IMR-90 (cell line): Measurements from ENCODE around the gene HADH. TPM values are rescaled to one million over a fixed set of nuclear protein-coding genes. Genes with fewer than 3 reads are reported as not detected.

Experiments used
- ATAC-seq: fragments of 200-7000 bp; cut with Tn5 transposase; 2 replicates; pipeline ENCODE4 v1.9.1; 2020; ENCODE audit warnings: low read depth, mild to moderate bottlenecking, moderate library complexity
- BruUV-seq: library from RNA; stranded (reverse); fragments of 400-500 nt; replicated peaks from 2 replicates; lab custom pipeline; 2021; lab: Mats Ljungman, UMichigan
- CTCF ChIA-PET: fragments of 300-600 bp; formaldehyde crosslinking; extraction: SDS; loops from one replicate; lab custom pipeline; 2021; ENCODE audit warnings: antibody characterized with exemption; lab: Yijun Ruan, JAX
- POLR2A ChIA-PET: fragments of 300-600 bp; sonication (Branson Sonifier 250); formaldehyde crosslinking; loops from one replicate; lab custom pipeline; 2022; ENCODE audit warnings: antibody characterized with exemption; ENCODE audit not compliant: unreplicated experiment; lab: Charles Lee
- DNase-seq: peaks from one replicate; pipeline ENCODE4 v3.0.0; 2013
- H2AFZ ChIP-seq: replicated peaks from 2 replicates; pipeline ENCODE3; 2013; ENCODE audit warnings: low read length, mild to moderate bottlenecking; ENCODE audit not compliant: poor library complexity
- H2AK5ac ChIP-seq: 2 replicates; pipeline ENCODE4 v1.6.1; 2013; ENCODE audit warnings: low read depth, low read length, inconsistent platforms
- H2AK9ac ChIP-seq: replicated peaks from 2 replicates; pipeline ENCODE3; 2013; ENCODE audit warnings: mild to moderate bottlenecking, low read depth, low read length, moderate library complexity; ENCODE audit not compliant: poor library complexity
- H2BK120ac ChIP-seq: 2 replicates; pipeline ENCODE4 v1.6.1; 2013; ENCODE audit warnings: low read depth, low read length, inconsistent platforms
- H2BK15ac ChIP-seq: 3 replicates; pipeline ENCODE4 v1.6.1; 2013; ENCODE audit warnings: low read depth, low read length, inconsistent platforms
- H2BK20ac ChIP-seq: 2 replicates; pipeline ENCODE4 v1.6.1; 2013; ENCODE audit warnings: low read depth, mild to moderate bottlenecking, inconsistent platforms, low read length, moderate library complexity
- H2BK5ac ChIP-seq: 2 replicates; pipeline ENCODE4 v1.6.1; 2013; ENCODE audit warnings: mild to moderate bottlenecking, low read depth, low read length, inconsistent platforms; ENCODE audit not compliant: poor library complexity, severe bottlenecking
- H3K14ac ChIP-seq: replicated peaks from 2 replicates; pipeline ENCODE4 v1.6.1; 2013; ENCODE audit warnings: low read depth, low read length, inconsistent platforms
- H3K18ac ChIP-seq: 2 replicates; pipeline ENCODE4 v1.6.1; 2013; ENCODE audit warnings: low read depth, low read length, control low read depth
- H3K23ac ChIP-seq: 2 replicates; pipeline ENCODE4 v1.6.1; 2013; ENCODE audit warnings: low read depth, low read length, inconsistent platforms
- H3K27ac ChIP-seq: 2 replicates; pipeline ENCODE4 v1.5.1; 2013; ENCODE audit warnings: mild to moderate bottlenecking, control low read depth, low read length; ENCODE audit not compliant: insufficient read depth
- H3K27me3 ChIP-seq: 2 replicates; pipeline ENCODE4 v1.6.1; 2013; ENCODE audit warnings: low read length; ENCODE audit not compliant: control insufficient read depth, insufficient read depth
- H3K36me3 ChIP-seq: 2 replicates; pipeline ENCODE4 v1.6.1; 2013; ENCODE audit warnings: low read length, mixed read lengths; ENCODE audit not compliant: control insufficient read depth, insufficient read depth
- H3K4ac ChIP-seq: 2 replicates; pipeline ENCODE4 v1.6.1; 2013; ENCODE audit warnings: low read depth, low read length, inconsistent platforms
- H3K4me1 ChIP-seq: 2 replicates; pipeline ENCODE4 v1.6.1; 2013; ENCODE audit warnings: low read length, mixed read lengths; ENCODE audit not compliant: control insufficient read depth, insufficient read depth
- H3K4me2 ChIP-seq: 2 replicates; pipeline ENCODE4 v1.6.1; 2013; ENCODE audit warnings: low read depth, mild to moderate bottlenecking, control low read depth, low read length, moderate library complexity
- H3K4me3 ChIP-seq: 2 replicates; pipeline ENCODE4 v1.5.1; 2013; ENCODE audit warnings: low read depth, mild to moderate bottlenecking, control low read depth, low read length, moderate library complexity; ENCODE audit not compliant: insufficient read depth
- H3K56ac ChIP-seq: 2 replicates; pipeline ENCODE4 v1.6.1; 2013; ENCODE audit warnings: low read length, inconsistent platforms; ENCODE audit not compliant: insufficient read depth; ENCODE audit errors: extremely low read depth
- H3K79me1 ChIP-seq, 2 experiments: 2 replicates each; pipeline ENCODE4 v1.6.1; 2013; ENCODE audit warnings: low read length in 2 of 2, inconsistent platforms in 1 of 2, low read depth in 1 of 2
- H3K9ac ChIP-seq: 2 replicates; pipeline ENCODE4 v1.6.1; 2013; ENCODE audit warnings: low read depth, low read length, control low read depth
- H3K9me1 ChIP-seq: 2 replicates; pipeline ENCODE4 v1.6.1; 2013; ENCODE audit warnings: low read length, inconsistent platforms; ENCODE audit not compliant: insufficient read depth
- H3K9me3 ChIP-seq: 2 replicates; pipeline ENCODE4 v1.6.1; 2013; ENCODE audit warnings: low read length; ENCODE audit not compliant: control insufficient read depth, insufficient read depth
- H4K20me1 ChIP-seq: 2 replicates; pipeline ENCODE4 v1.6.1; 2013; ENCODE audit warnings: low read length, inconsistent platforms; ENCODE audit not compliant: insufficient read depth
- H4K5ac ChIP-seq: 2 replicates; pipeline ENCODE4 v1.6.1; 2013; ENCODE audit warnings: mild to moderate bottlenecking, low read depth, low read length, control low read depth
- H4K8ac ChIP-seq, 2 experiments: 2 replicates each; pipeline ENCODE4 v1.6.1; 2013; ENCODE audit warnings: low read depth in 2 of 2, low read length in 2 of 2, control low read depth in 1 of 2, inconsistent platforms in 1 of 2
- H4K91ac ChIP-seq: 2 replicates; pipeline ENCODE4 v1.6.1; 2013; ENCODE audit warnings: low read depth, low read length, inconsistent platforms; ENCODE audit not compliant: insufficient read depth
- BHLHE40 ChIP-seq: fragments of 150-350 bp; IDR thresholded peaks from 2 replicates; pipeline ENCODE4 v1.6.1; 2016; ENCODE audit warnings: mild to moderate bottlenecking, low read depth, low read length
- CHD1 ChIP-seq: IDR thresholded peaks from 2 replicates; pipeline ENCODE4 v1.6.1; 2012; ENCODE audit warnings: low read depth, low read length, improper control_type of control experiment
- FOS ChIP-seq: fragments of 150-350 bp; IDR thresholded peaks from 2 replicates; pipeline ENCODE4 v1.6.1; 2016; ENCODE audit warnings: low read depth, low read length
- MAFK ChIP-seq: IDR thresholded peaks from 2 replicates; pipeline ENCODE4 v1.6.1; 2012; ENCODE audit warnings: low read depth, low read length, improper control_type of control experiment
- MXI1 ChIP-seq: IDR thresholded peaks from 2 replicates; pipeline ENCODE4 v1.6.1; 2012; ENCODE audit warnings: low read depth, mild to moderate bottlenecking, low read length, moderate library complexity, borderline replicate concordance
- NFE2L2 ChIP-seq: fragments of 150-350 bp; IDR thresholded peaks from 2 replicates; pipeline ENCODE4 v1.6.1; 2016; ENCODE audit warnings: low read depth, mild to moderate bottlenecking, low read length
- POLR2A ChIP-seq: IDR thresholded peaks from 2 replicates; pipeline ENCODE4 v1.6.1; 2012; ENCODE audit warnings: mild to moderate bottlenecking, low read depth, low read length
- RCOR1 ChIP-seq: IDR thresholded peaks from 2 replicates; pipeline ENCODE4 v1.6.1; 2012; ENCODE audit warnings: mild to moderate bottlenecking, low read length, improper control_type of control experiment; ENCODE audit not compliant: insufficient replicate concordance
- RFX5 ChIP-seq: IDR thresholded peaks from 2 replicates; pipeline ENCODE4 v1.8.0; 2012; ENCODE audit warnings: low read depth, mild to moderate bottlenecking, low read length, moderate library complexity
- SMC3 ChIP-seq: fragments of 150-350 bp; IDR thresholded peaks from 2 replicates; pipeline ENCODE4 v1.6.1; 2016; ENCODE audit warnings: low read depth, mild to moderate bottlenecking, antibody characterized with exemption, low read length, moderate library complexity
- WGBS, 2 experiments: methylation state at CpG; one replicate each; pipeline versions ENCODE4 v1.1.5 to v1.1.7; 2013; ENCODE audit warnings: missing lambda C conversion rate in 2 of 2; ENCODE audit not compliant: insufficient read length in 1 of 2; ENCODE audit errors: extremely low coverage in 2 of 2; 5-methylcytosine and 5-hydroxymethylcytosine counted together
- dilution Hi-C: fragments of 300-500 bp; cut with HindIII; formaldehyde crosslinking; loops from one replicate; pipeline ENCODE4 v1.14.3; 2018; ENCODE audit warnings: low sequenced_read_pairs; ENCODE audit not compliant: unreplicated experiment
- in situ Hi-C: fragments of 300-500 bp; cut with MboI; formaldehyde crosslinking; loops from 3 replicates; pipeline ENCODE4 v1.14.3; 2019; ENCODE audit warnings: low sequenced_read_pairs, inconsistent platforms, mixed read lengths
- intact Hi-C: fragments of 100-400 bp; cut with micrococcal nuclease; formaldehyde crosslinking; loops from 2 replicates; pipeline ENCODE4 v1.10.0; 2022
- polyA plus RNA-seq, 3 experiments: library from polyadenylated mRNA; depleted of rRNA; stranded (reverse); fragments of >200 nt; gene quantifications; 2 replicates each; pipeline ENCODE4 v1.2.3, GENCODE V29; 2012; ENCODE audit warnings: low replicate concordance in 1 of 3
- total RNA-seq: library from RNA; depleted of rRNA; stranded (reverse); fragments of >200 nt; gene quantifications from 2 replicates; pipeline ENCODE4 v1.2.3, GENCODE V29; 2012
- TF ChIP-seq, protein P1 (sequence below): conservative IDR thresholded peaks from 2 replicates; pipeline ENCODE4 v1.5.1; 2012; ENCODE audit warnings: mild to moderate bottlenecking, low read depth, low read length, improper control_type of control experiment
- TF ChIP-seq, protein P2 (sequence below): fragments of 150-350 bp; IDR thresholded peaks from 2 replicates; pipeline ENCODE4 v1.6.1; 2017; ENCODE audit warnings: mild to moderate bottlenecking, antibody characterized with exemption, low read length, low read depth
- TF ChIP-seq, protein P3 (sequence below): fragments of 150-350 bp; IDR thresholded peaks from 2 replicates; pipeline ENCODE4 v1.6.1; 2016; ENCODE audit warnings: low read depth, mild to moderate bottlenecking, low read length, moderate library complexity, borderline replicate concordance

The HADH gene
- total and polyA plus RNA-seq, 2 of the 4 experiments (the other 2 are of a cell fraction), result 6.8 to 22.6 TPM

DNA sequence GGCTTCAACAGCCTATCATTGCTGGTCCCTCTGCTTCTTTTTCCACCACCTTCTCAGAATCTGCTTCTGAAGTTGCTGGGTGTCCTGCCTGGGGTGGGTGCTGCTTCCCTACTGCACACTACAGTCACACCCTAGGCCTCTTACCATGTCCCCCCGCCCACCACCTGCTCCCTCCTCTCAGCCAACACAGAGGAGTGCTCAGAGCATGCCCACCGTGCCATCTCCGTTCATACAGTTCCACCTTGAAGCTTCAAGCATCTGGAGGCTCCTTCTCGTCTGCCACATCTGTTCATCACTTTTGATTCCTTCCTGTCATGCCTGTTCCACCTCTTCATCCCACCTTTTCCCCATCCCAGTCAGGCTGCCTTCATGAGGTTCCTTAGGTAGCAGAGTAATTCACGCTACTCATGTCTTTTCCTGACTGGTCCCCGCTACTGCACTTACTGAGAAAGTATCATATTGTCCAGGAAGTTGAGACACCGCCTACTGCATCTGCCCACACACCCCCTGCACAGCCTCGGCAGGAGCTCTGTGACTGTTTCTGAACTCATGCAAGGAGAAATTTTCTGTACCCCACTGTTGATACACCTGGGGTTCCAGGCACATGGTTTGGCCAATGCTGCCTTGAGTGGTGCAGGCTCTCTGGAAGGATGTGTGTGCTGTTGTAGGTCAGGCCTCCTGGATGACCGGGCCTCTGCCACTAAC lies 39.5 kb downstream of the HADH start:
- no peaks in the 10 kb centered on the region for H3K79me1 ChIP-seq
- BruUV-seq, result no TSS peak
- H3K4me3 ChIP-seq, result no peak overlapping the region
- H3K4me2 ChIP-seq, result no peak overlapping the region
- dilution Hi-C loops, result no loop called here
- no peak overlapping the region for H3K18ac ChIP-seq
- no peak overlapping the region for H3K4ac ChIP-seq
- no peak overlapping the region for H3K27ac ChIP-seq
- H3K27me3 ChIP-seq, result no peaks in the 10 kb centered on the region
- H3K9me1 ChIP-seq, result no peaks in the 10 kb centered on the region
- H3K14ac ChIP-seq, result no peak overlapping the region
- WGBS, 2 experiments, result 95% methylated on average over 5 of the region's 9 CpGs; no CpG with 5 or more reads in 1 of the 2 experiments
- H2AK9ac ChIP-seq, result no peak overlapping the region
- H4K8ac ChIP-seq, result no peak overlapping the region
- no peak overlapping the region for H2BK5ac ChIP-seq
- 0 out of 2 replicates have a peak, but pooled peaks cover 2% of the 10 kb centered on the region for H3K9me3 ChIP-seq
- peaks cover 4% of the 10 kb centered on the region for H3K36me3 ChIP-seq
- H4K5ac ChIP-seq, result no peak overlapping the region
- peak overlapping the region; percentile 76 for H2AFZ ChIP-seq
- POLR2A ChIA-PET, result no interaction called here
- no peak overlapping the region for H3K56ac ChIP-seq
- no peak overlapping the region for H3K23ac ChIP-seq
- intact Hi-C loops, result no loop called here
- no peak overlapping the region for H2BK15ac ChIP-seq
- DNase-seq, result no peak
- H2AK5ac ChIP-seq, result no peak overlapping the region
- H3K4me1 ChIP-seq, result peaks cover 3% of the 10 kb centered on the region; the same call in 1 of the 2 replicates
- no peaks in the 10 kb centered on the region for H4K20me1 ChIP-seq
- H2BK20ac ChIP-seq, result no peak overlapping the region
- in situ Hi-C loops, result no loop called here
- CTCF ChIA-PET, result interaction anchor here (0.6 to 3.3 kb wide), 4 partner anchors 9 to 792 kb away, joined by 4 to 16 read pairs (median 10); no protein-coding TSS in a partner anchor
- TF ChIP-seq BHLHE40 (no peak), RFX5 (no peak), SMC3 (no peak), MAFK (no peak), FOS (no peak), RCOR1 (no peak), NFE2L2 (no peak), MXI1 (no peak), CHD1 (no peak), POLR2A (no peak)
- TF ChIP-seq, protein P1, sequence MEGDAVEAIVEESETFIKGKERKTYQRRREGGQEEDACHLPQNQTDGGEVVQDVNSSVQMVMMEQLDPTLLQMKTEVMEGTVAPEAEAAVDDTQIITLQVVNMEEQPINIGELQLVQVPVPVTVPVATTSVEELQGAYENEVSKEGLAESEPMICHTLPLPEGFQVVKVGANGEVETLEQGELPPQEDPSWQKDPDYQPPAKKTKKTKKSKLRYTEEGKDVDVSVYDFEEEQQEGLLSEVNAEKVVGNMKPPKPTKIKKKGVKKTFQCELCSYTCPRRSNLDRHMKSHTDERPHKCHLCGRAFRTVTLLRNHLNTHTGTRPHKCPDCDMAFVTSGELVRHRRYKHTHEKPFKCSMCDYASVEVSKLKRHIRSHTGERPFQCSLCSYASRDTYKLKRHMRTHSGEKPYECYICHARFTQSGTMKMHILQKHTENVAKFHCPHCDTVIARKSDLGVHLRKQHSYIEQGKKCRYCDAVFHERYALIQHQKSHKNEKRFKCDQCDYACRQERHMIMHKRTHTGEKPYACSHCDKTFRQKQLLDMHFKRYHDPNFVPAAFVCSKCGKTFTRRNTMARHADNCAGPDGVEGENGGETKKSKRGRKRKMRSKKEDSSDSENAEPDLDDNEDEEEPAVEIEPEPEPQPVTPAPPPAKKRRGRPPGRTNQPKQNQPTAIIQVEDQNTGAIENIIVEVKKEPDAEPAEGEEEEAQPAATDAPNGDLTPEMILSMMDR, result no peak
- TF ChIP-seq, protein P2, sequence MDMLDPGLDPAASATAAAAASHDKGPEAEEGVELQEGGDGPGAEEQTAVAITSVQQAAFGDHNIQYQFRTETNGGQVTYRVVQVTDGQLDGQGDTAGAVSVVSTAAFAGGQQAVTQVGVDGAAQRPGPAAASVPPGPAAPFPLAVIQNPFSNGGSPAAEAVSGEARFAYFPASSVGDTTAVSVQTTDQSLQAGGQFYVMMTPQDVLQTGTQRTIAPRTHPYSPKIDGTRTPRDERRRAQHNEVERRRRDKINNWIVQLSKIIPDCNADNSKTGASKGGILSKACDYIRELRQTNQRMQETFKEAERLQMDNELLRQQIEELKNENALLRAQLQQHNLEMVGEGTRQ, result no peak
- TF ChIP-seq, protein P3, sequence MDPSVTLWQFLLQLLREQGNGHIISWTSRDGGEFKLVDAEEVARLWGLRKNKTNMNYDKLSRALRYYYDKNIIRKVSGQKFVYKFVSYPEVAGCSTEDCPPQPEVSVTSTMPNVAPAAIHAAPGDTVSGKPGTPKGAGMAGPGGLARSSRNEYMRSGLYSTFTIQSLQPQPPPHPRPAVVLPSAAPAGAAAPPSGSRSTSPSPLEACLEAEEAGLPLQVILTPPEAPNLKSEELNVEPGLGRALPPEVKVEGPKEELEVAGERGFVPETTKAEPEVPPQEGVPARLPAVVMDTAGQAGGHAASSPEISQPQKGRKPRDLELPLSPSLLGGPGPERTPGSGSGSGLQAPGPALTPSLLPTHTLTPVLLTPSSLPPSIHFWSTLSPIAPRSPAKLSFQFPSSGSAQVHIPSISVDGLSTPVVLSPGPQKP, result no peak
- no peak for ATAC-seq
- H3K9ac ChIP-seq, result no peak overlapping the region
- H2BK120ac ChIP-seq, result no peak overlapping the region
- H4K91ac ChIP-seq, result no peak overlapping the region
